HUES64 (cell line): Measurements from ENCODE around the gene PPP6R3.

ENCODE experiments used
- H3K27ac ChIP-seq: 2 replicates; pipeline ENCODE4 v1.7.0; 2013; ENCODE audit warnings: low read depth, low read length, inconsistent platforms
- H3K27me3 ChIP-seq: 2 replicates; pipeline ENCODE4 v1.6.1; 2013; ENCODE audit warnings: mild to moderate bottlenecking, low read length; ENCODE audit not compliant: insufficient read depth
- H3K36me3 ChIP-seq: 2 replicates; pipeline ENCODE4 v1.6.1; 2013; ENCODE audit warnings: mild to moderate bottlenecking, low read length; ENCODE audit not compliant: insufficient read depth
- H3K4me1 ChIP-seq: 2 replicates; pipeline ENCODE4 v1.6.1; 2013; ENCODE audit warnings: mild to moderate bottlenecking, low read length, moderate library complexity; ENCODE audit not compliant: insufficient read depth
- H3K4me3 ChIP-seq: 2 replicates; pipeline ENCODE4 v1.5.1; 2013; ENCODE audit warnings: mild to moderate bottlenecking, low read length, moderate library complexity
- H3K9ac ChIP-seq: 2 replicates; pipeline ENCODE4 v1.6.1; 2013; ENCODE audit warnings: mild to moderate bottlenecking, low read depth, low read length
- H3K9me3 ChIP-seq: 2 replicates; pipeline ENCODE4 v1.6.1; 2013; ENCODE audit warnings: low read depth, low read length; ENCODE audit not compliant: insufficient read depth
- WGBS: fragments of 150-250, 120-280 bp; methylation state at CpG from one replicate; pipeline ENCODE4 v1.1.7; 2013; ENCODE audit warnings: missing lambda C conversion rate; 5-methylcytosine and 5-hydroxymethylcytosine counted together

Gene PPP6R3

GRCh38 chr11:68564261-68564660 is 103.7 kb downstream of the PPP6R3 start:
- H3K4me1 ChIP-seq = no peaks in the 10 kb centered on the region
- no peak overlapping the region for H3K4me3 ChIP-seq
- peaks cover 91% of the 10 kb centered on the region for H3K36me3 ChIP-seq
- H3K9ac ChIP-seq = no peak overlapping the region
- H3K27ac ChIP-seq = no peak overlapping the region
- no peaks in the 10 kb centered on the region for H3K27me3 ChIP-seq
- H3K9me3 ChIP-seq = no peaks in the 10 kb centered on the region
- 98% methylated on average over 3 of the region's 3 CpGs for WGBS

GRCh38 chr11:68565768-68566167 is 105.2 kb downstream of the PPP6R3 start:
- WGBS = 88% methylated on average over 5 of the region's 5 CpGs
- H3K4me1 ChIP-seq = no peaks in the 10 kb centered on the region

DNA sequence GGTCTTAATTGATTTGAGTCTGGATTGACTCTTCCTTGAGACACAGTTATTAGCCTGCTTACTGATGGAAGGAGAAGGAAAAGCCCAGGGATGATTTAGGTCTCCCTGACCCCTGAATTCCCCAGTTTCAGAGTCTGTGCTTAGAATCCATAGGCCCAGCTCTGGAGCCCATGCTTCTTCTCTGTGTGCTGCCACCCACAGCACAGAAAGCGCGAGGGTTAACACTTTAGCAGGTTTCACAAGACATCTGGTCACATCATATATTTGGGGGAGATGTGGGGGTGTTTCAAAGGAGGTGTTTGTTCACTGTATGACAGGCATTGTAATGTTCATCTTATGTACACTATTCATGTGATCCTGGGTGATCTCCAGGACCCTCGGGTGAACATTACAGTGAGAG is 107.0 kb downstream of the PPP6R3 start:
- H3K36me3 ChIP-seq = peaks cover 98% of the 10 kb centered on the region

More at GRCh38 chr11:68565768-68566167, 105.2 kb downstream of the PPP6R3 start:
- Histone ChIP-seq H3K27ac (no peak overlapping the region), H3K36me3 (peaks cover 95% of the 10 kb centered on the region), H3K9me3 (no peaks in the 10 kb centered on the region), H3K9ac (no peak overlapping the region), H3K4me3 (no peak overlapping the region), H3K27me3 (no peaks in the 10 kb centered on the region)

GRCh38 chr11:68569357-68569756 is 108.8 kb downstream of the PPP6R3 start:
- H3K9ac ChIP-seq = no peak overlapping the region
- no peaks in the 10 kb centered on the region for H3K4me1 ChIP-seq
- WGBS = 86% methylated on average over 1 of the region's 1 CpG
- H3K27ac ChIP-seq = no peak overlapping the region
- no peaks in the 10 kb centered on the region for H3K9me3 ChIP-seq
- peaks cover 93% of the 10 kb centered on the region for H3K36me3 ChIP-seq
- H3K27me3 ChIP-seq = no peaks in the 10 kb centered on the region
- no peak overlapping the region for H3K4me3 ChIP-seq

More for the DNA sequence above, 107.0 kb downstream of the PPP6R3 start:
- Histone ChIP-seq H3K9ac (no peak overlapping the region), H3K9me3 (no peaks in the 10 kb centered on the region), H3K4me3 (no peak overlapping the region), H3K27ac (no peak overlapping the region), H3K27me3 (no peaks in the 10 kb centered on the region), H3K4me1 (no peaks in the 10 kb centered on the region)
- 96% methylated on average over 3 of the region's 3 CpGs for WGBS

DNA sequence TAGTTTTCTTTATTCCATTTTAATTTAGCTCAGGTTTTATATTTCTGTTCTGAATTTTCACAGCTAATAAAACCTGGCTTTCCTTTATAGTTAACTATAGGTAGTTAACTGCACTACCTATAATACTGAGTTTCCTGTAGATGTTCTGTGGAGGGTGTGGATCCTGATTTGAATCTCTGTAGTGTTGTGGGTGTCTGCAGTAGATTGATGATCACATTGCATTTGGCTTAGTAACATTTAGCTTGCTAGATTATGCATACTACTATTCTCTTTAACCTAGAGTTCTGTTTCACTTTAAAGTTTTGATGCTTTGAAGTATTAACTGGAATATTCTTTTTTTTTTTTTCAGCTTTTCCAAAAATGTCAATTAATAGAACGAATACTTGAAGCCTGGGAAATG is 110.1 kb downstream of the PPP6R3 start:
- H3K27me3 ChIP-seq = no peaks in the 10 kb centered on the region
- H3K4me3 ChIP-seq = no peak overlapping the region
- no peaks in the 10 kb centered on the region for H3K9me3 ChIP-seq
- no peaks in the 10 kb centered on the region for H3K4me1 ChIP-seq
- no peak overlapping the region for H3K9ac ChIP-seq
- H3K36me3 ChIP-seq = peaks cover 93% of the 10 kb centered on the region
- no peak overlapping the region for H3K27ac ChIP-seq
- WGBS = 100% methylated on average over 1 of the region's 1 CpG

DNA sequence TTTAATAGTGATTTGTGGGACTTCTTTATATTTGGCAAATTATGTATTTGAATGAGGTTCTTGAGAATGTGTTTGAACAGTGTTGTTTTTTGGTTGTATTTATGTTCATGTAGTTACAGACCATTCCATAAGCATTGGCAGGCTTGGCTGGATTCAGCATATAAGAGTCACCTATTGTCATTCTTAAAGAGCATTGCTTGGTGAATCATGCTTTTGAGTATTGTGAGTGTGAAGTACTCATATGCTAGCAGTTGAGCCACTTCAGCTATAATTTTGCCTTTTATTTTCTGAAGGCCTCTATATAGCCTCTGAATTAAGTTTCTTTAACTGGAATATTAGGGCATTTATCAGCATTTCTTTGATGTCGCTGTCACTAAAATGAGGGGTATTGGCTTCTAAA is 113.8 kb downstream of the PPP6R3 start:
- no peaks in the 10 kb centered on the region for H3K9me3 ChIP-seq
- peaks cover 95% of the 10 kb centered on the region for H3K36me3 ChIP-seq
- no peak overlapping the region for H3K9ac ChIP-seq
- H3K4me3 ChIP-seq = no peak overlapping the region
- WGBS = 95% methylated on average over 1 of the region's 1 CpG
- no peaks in the 10 kb centered on the region for H3K4me1 ChIP-seq
- H3K27me3 ChIP-seq = no peaks in the 10 kb centered on the region
- no peak overlapping the region for H3K27ac ChIP-seq

GRCh38 chr11:68575025-68575665 is 114.6 kb downstream of the PPP6R3 start:
- Histone ChIP-seq H3K36me3 (peaks cover 94% of the 10 kb centered on the region), H3K4me1 (no peaks in the 10 kb centered on the region), H3K27me3 (no peaks in the 10 kb centered on the region), H3K4me3 (no peak overlapping the region), H3K9me3 (no peaks in the 10 kb centered on the region), H3K27ac (no peak overlapping the region), H3K9ac (no peak overlapping the region)
- 95% methylated on average over 4 of the region's 4 CpGs for WGBS

- Histone ChIP-seq H3K4me3 (no peak overlapping the region), H3K4me1 (no peaks in the 10 kb centered on the region), H3K9ac (no peak overlapping the region), H3K27ac (no peak overlapping the region), H3K27me3 (no peaks in the 10 kb centered on the region), H3K9me3 (no peaks in the 10 kb centered on the region), H3K36me3 (peaks cover 79% of the 10 kb centered on the region)
- 98% methylated on average over 5 of the region's 5 CpGs for WGBS
Observed at GRCh38 chr11:68579455-68579854, 118.9 kb downstream of the PPP6R3 start.

DNA sequence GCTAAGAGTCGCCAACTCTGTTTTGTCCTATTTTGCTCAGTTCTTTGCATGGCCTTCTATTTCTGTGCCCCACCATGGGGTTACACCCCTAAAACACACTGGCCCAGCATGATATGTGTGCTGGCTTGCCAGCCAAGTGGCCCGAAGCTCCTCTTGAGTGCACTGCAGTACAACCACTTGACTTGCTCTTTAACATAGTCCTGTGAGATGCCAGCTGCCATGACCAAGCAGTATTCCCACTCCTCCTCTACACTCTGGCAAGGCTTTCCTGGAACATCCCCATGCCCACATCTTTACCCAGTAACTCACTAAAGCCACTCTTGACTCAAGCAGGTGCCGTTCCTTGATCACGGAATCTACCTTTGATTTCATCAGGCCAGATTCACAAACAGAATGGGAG is 120.9 kb downstream of the PPP6R3 start:
- Histone ChIP-seq H3K36me3 (peaks cover 79% of the 10 kb centered on the region), H3K9ac (no peak overlapping the region), H3K27ac (no peak overlapping the region), H3K4me1 (no peaks in the 10 kb centered on the region), H3K4me3 (no peak overlapping the region), H3K9me3 (no peaks in the 10 kb centered on the region), H3K27me3 (no peaks in the 10 kb centered on the region)
- 89% methylated on average over 4 of the region's 4 CpGs for WGBS

GRCh38 chr11:68581901-68582300 is 121.3 kb downstream of the PPP6R3 start:
- Histone ChIP-seq H3K27me3 (no peaks in the 10 kb centered on the region), H3K4me1 (no peaks in the 10 kb centered on the region), H3K4me3 (no peak overlapping the region), H3K36me3 (peaks cover 79% of the 10 kb centered on the region), H3K27ac (no peak overlapping the region), H3K9ac (no peak overlapping the region), H3K9me3 (no peaks in the 10 kb centered on the region)
- WGBS = 88% methylated on average over 3 of the region's 3 CpGs

DNA sequence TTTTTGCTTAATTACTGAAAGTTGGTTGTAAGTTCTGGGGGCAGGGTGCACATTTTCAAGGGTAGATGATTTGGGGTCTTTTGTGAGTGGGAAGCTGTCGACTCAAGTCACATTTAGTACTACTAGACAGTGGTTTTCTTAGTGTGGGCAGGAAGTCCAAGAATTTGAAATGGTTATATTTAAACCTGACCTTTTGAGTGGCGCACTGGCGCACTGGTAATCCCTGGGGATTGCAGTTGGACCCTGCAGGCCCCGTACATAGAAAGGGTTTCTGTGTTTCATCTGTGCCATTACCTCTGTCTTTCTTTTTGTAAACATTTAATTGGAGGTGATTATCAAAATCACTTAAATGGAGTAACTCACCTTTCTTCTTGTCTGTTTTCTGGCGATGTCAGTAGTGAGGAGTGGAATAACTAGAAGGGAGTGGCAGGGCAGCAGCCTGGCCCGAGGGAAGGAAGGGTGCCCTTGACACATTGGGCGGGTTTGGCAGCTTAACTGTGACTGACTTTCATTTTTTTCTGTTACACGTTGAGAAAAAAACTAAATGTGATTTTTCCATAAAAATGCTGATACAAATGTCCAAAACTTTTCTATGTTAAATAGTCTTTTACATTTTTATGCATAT is 122.0 kb downstream of the PPP6R3 start:
- Histone ChIP-seq H3K9ac (no peak overlapping the region), H3K27ac (no peak overlapping the region), H3K4me3 (no peak overlapping the region), H3K9me3 (no peaks in the 10 kb centered on the region), H3K36me3 (peaks cover 79% of the 10 kb centered on the region), H3K4me1 (no peaks in the 10 kb centered on the region), H3K27me3 (no peaks in the 10 kb centered on the region)
- WGBS = 92% methylated on average over 8 of the region's 8 CpGs
